GM12878 (cell line): ENCODE results near the gene CCDC170. TPM values are rescaled to one million over a fixed set of nuclear protein-coding genes. Genes with fewer than 3 reads are reported as not detected.
A peak's percentile ranks its signal among the peaks of the same experiment; 100 is the strongest.

Experiments
- ATAC-seq: fragments of 200-7000 bp; cut with Tn5 transposase; 3 replicates; pipeline ENCODE4 v1.9.1; 2020; ENCODE audit warnings: mild to moderate bottlenecking, moderate library complexity
- BruUV-seq: library from RNA; stranded (reverse); fragments of 400-500 nt; replicated peaks from 2 replicates; lab custom pipeline; 2021; lab: Mats Ljungman, UMichigan
- CTCF ChIA-PET: fragments of 300-600 bp; sonication (Branson Sonifier 250); formaldehyde crosslinking; extraction: SDS; loops from one replicate; lab custom pipeline; 2021; ENCODE audit warnings: inconsistent platforms; lab: Yijun Ruan, JAX
- POLR2A ChIA-PET: fragments of 350-600 bp; formaldehyde crosslinking; extraction: SDS; loops from one replicate; lab custom pipeline; 2021; ENCODE audit warnings: inconsistent platforms; lab: Charles Lee
- RAD21 ChIA-PET: fragments of 300-600 bp; sonication (Branson Sonifier 250); formaldehyde crosslinking; loops from one replicate; lab custom pipeline; 2023; ENCODE audit warnings: antibody characterized with exemption; ENCODE audit not compliant: unreplicated experiment; lab: Charles Lee
- SMC1A ChIA-PET: fragments of 300-600 bp; sonication (Branson Sonifier 250); formaldehyde crosslinking; loops from one replicate; lab custom pipeline; 2023; ENCODE audit not compliant: unreplicated experiment, uncharacterized antibody; lab: Charles Lee
- DNase-seq: peaks from one replicate; pipeline ENCODE4 v3.0.0-alpha.2; 2011; ENCODE audit warnings: low read depth, low spot score
- FAIRE-seq: peaks from 3 replicates; lab custom pipeline; 2011; peaks lifted over from hg19 to GRCh38; lab: Jason Lieb, UNC
- H2AFZ ChIP-seq: 2 replicates; pipeline ENCODE4 v1.6.0; 2011; ENCODE audit warnings: low read depth, low read length, control low read depth; ENCODE audit not compliant: control insufficient read depth
- H3K27ac ChIP-seq: 2 replicates; pipeline ENCODE4 v1.5.1; 2011; ENCODE audit warnings: control low read depth; ENCODE audit not compliant: control insufficient read depth, insufficient read depth
- H3K27me3 ChIP-seq, 2 experiments: replicated peaks in 1 of 2; 2 replicates each; pipeline versions ENCODE4 v1.6.0 to v1.6.1; 2011; ENCODE audit warnings: low read length in 1 of 2; ENCODE audit not compliant: control insufficient read depth in 2 of 2, insufficient read depth in 2 of 2
- H3K36me3 ChIP-seq, 2 experiments: 2 replicates each; pipeline ENCODE4 v1.5.1; 2011; ENCODE audit warnings: low read length in 1 of 2; ENCODE audit not compliant: control insufficient read depth in 2 of 2, insufficient read depth in 2 of 2
- H3K4me1 ChIP-seq: 2 replicates; pipeline ENCODE4 v1.6.1; 2011; ENCODE audit warnings: mild to moderate bottlenecking, low read length, moderate library complexity, mixed read lengths; ENCODE audit not compliant: control insufficient read depth, insufficient read depth
- H3K4me2 ChIP-seq: 2 replicates; pipeline ENCODE4 v1.6.0; 2011; ENCODE audit warnings: control low read depth; ENCODE audit not compliant: control insufficient read depth, insufficient read depth
- H3K4me3 ChIP-seq: fragments of 200-600 bp; sonication (generic); 2 replicates; pipeline ENCODE4 v1.5.1; 2016
- H3K79me2 ChIP-seq: 2 replicates; pipeline ENCODE4 v1.6.0; 2011; ENCODE audit warnings: low read length; ENCODE audit not compliant: control insufficient read depth, insufficient read depth
- H3K9ac ChIP-seq: 2 replicates; pipeline ENCODE4 v1.8.0; 2011; ENCODE audit warnings: low read length, control low read depth, mixed read lengths; ENCODE audit not compliant: control insufficient read depth, insufficient read depth
- H3K9me3 ChIP-seq: replicated peaks from 3 replicates; pipeline ENCODE4 v1.5.1; 2011; ENCODE audit warnings: mild to moderate bottlenecking, low read length; ENCODE audit not compliant: control insufficient read depth, insufficient read depth
- H4K20me1 ChIP-seq: 2 replicates; pipeline ENCODE4 v1.6.0; 2011; ENCODE audit not compliant: control insufficient read depth, insufficient read depth
- ETV6 ChIP-seq, 2 experiments: fragments of 450-650 bp in 1 of 2; IDR thresholded peaks in 1 of 2; conservative IDR thresholded peaks in 1 of 2; 2 replicates each; pipeline ENCODE4 v1.6.1; 2014; ENCODE audit warnings: antibody characterized with exemption in 1 of 2, borderline replicate concordance in 1 of 2, low read depth in 1 of 2, mild to moderate bottlenecking in 1 of 2, moderate library complexity in 1 of 2
- PAX8 ChIP-seq: fragments of 450-650 bp; IDR thresholded peaks from 2 replicates; pipeline ENCODE4 v1.6.1; 2017; ENCODE audit warnings: mild to moderate bottlenecking, moderate library complexity
- RB1 ChIP-seq: fragments of 450-650 bp; formaldehyde crosslinking; IDR thresholded peaks from 2 replicates; pipeline ENCODE4 v1.6.1; 2017; ENCODE audit warnings: mild to moderate bottlenecking, borderline replicate concordance
- SMARCA5 ChIP-seq: fragments of 450-650 bp; IDR thresholded peaks from 2 replicates; pipeline ENCODE4 v1.6.1; 2017; ENCODE audit warnings: mild to moderate bottlenecking
- ZNF274 ChIP-seq: IDR thresholded peaks from one replicate; pipeline ENCODE4 v1.8.0; 2011; ENCODE audit not compliant: insufficient read length, insufficient read depth
- WGBS: methylation state at CpG from one replicate; pipeline ENCODE4 v1.1.6; 2016; ENCODE audit warnings: low lambda C conversion rate; ENCODE audit not compliant: insufficient replicate concordance, insufficient coverage; ENCODE audit errors: missing lambda C conversion rate; 5-methylcytosine and 5-hydroxymethylcytosine counted together
- in situ Hi-C: fragments of 300-500 bp; cut with MboI; formaldehyde crosslinking; loops from 9 replicates; pipeline ENCODE4 v1.14.3; 2018; ENCODE audit warnings: mixed read lengths
- intact Hi-C: fragments of 100-400 bp; cut with micrococcal nuclease; formaldehyde crosslinking; loops from one replicate; pipeline ENCODE4 v1.14.2; 2022; ENCODE audit not compliant: unreplicated experiment
- polyA plus RNA-seq, 11 experiments: library from polyadenylated mRNA; depleted of rRNA in 4 of 11; unstranded in 6 of 11; stranded (reverse) in 5 of 11; fragments of >200 nt; fragmentation: Nextera tagmentation in 4 of 11; fragmentation: Illumina TruSeq in 1 of 11; extraction: Ambion mirVana in 4 of 11; extraction: Trizol in 1 of 11; gene quantifications; 1 replicate in 1 of 11; 2 replicates in 10 of 11; pipeline versions ENCODE4 v1.2.1 to v1.2.3, GENCODE V29; 2011 to 2016; ENCODE audit warnings: inconsistent platforms in 2 of 11, missing spikeins in 2 of 11, low read depth in 1 of 11
- total RNA-seq, 4 experiments: library from RNA; depleted of rRNA in 3 of 4; stranded (reverse); fragments of >200 nt in 3 of 4; fragmentation: Illumina TruSeq in 1 of 4; extraction: Trizol in 1 of 4; gene quantifications; 2 replicates each; pipeline versions ENCODE4 v1.2.1 to v1.2.3, GENCODE V29; 2013 to 2021
- TF ChIP-seq, protein P1 (sequence below): fragments of 450-650 bp; IDR thresholded peaks from 2 replicates; pipeline ENCODE4 v1.6.1; 2018; ENCODE audit warnings: borderline replicate concordance, mild to moderate bottlenecking; ENCODE audit not compliant: partially characterized antibody
- TF ChIP-seq, protein P2 (sequence below): fragments of 450-650 bp; IDR thresholded peaks from 2 replicates; pipeline ENCODE4 v1.6.1; 2017; ENCODE audit warnings: mild to moderate bottlenecking, moderate library complexity
- TF ChIP-seq, protein P3 (sequence below): IDR thresholded peaks from 2 replicates; pipeline ENCODE4 v1.6.1; 2012; ENCODE audit warnings: improper control_type of control experiment, low read depth, low read length; ENCODE audit not compliant: insufficient replicate concordance

CCDC170 gene
- total and polyA plus RNA-seq, 10 of the 15 experiments (the other 5 are each of a cell fraction or from before 2014, with no cell fraction given) = not detected

DNA sequence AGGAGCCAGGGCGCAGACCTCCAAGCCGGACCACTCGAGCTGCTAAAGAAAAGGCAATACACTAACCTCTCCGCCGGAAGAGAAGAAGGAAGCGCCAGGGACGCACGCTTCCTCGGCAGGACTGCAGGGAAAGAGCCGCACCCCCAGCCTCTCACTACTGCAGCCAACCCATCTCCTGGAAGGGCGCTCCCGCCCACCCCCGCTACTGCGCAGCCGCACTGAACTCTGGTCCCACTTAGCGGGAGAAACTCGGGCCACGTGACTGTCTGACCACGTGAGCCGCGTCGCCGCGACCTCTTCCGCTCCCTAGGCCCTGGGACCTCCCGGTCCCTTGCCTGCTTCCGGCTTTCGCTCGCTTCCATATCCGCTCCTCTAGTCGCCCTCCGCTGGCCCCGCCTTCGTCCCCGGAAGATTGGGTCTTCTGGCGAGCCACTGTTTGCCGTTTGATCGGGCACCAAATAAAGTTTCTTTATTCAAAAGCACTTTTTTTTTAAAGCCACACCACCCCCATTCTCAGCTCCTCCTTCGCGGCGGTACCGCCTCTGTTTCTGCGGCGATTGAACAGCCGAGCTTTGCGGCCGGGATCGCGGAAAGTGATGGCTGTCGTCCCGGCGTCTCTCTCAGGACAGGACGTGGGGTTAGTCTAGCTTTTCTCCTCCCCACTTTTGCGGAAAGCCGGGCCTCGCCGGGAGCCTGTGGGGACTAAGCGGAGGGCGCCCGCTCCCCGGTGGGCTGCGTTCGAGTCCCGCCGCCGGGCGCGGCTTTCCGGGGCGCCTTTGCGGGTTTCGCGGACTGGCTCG is 41.7 kb upstream of the CCDC170 start, which contains the start of gene RMND1:
TSS of gene RMND1 (minus strand) at position 177 of the 800 bp plus-strand sequence. CDS start 6,315 bp downstream, outside the sequence.
- intact Hi-C loops = loop anchor here (1.0 to 10.0 kb wide), 3 partner anchors 62 to 1530 kb away; partner anchors contain the start of gene FBXO5
- TF ChIP-seq ZNF274 (no peak), RB1 (peak; percentile 76; the same call in 1 of the 2 replicates), SMARCA5 (no peak), PAX8 (no peak), ETV6 (conservative IDR thresholded peaks at IDR 0.05 in 1 of 2, IDR thresholded peaks at IDR 0.05 in 1 of 2; ENCODE audit: borderline replicate concordance in 1 of 2, low read depth in 1 of 2) (peak; percentile 72 to 96; a peak in 3 of 4 replicates)
- TF ChIP-seq, protein P1, sequence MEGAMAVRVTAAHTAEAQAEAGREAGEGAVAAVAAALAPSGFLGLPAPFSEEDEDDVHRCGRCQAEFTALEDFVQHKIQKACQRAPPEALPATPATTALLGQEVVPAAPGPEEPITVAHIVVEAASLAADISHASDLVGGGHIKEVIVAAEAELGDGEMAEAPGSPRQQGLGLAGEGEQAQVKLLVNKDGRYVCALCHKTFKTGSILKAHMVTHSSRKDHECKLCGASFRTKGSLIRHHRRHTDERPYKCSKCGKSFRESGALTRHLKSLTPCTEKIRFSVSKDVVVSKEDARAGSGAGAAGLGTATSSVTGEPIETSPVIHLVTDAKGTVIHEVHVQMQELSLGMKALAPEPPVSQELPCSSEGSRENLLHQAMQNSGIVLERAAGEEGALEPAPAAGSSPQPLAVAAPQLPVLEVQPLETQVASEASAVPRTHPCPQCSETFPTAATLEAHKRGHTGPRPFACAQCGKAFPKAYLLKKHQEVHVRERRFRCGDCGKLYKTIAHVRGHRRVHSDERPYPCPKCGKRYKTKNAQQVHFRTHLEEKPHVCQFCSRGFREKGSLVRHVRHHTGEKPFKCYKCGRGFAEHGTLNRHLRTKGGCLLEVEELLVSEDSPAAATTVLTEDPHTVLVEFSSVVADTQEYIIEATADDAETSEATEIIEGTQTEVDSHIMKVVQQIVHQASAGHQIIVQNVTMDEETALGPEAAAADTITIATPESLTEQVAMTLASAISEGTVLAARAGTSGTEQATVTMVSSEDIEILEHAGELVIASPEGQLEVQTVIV = peak; percentile 94
- TF ChIP-seq, protein P2, sequence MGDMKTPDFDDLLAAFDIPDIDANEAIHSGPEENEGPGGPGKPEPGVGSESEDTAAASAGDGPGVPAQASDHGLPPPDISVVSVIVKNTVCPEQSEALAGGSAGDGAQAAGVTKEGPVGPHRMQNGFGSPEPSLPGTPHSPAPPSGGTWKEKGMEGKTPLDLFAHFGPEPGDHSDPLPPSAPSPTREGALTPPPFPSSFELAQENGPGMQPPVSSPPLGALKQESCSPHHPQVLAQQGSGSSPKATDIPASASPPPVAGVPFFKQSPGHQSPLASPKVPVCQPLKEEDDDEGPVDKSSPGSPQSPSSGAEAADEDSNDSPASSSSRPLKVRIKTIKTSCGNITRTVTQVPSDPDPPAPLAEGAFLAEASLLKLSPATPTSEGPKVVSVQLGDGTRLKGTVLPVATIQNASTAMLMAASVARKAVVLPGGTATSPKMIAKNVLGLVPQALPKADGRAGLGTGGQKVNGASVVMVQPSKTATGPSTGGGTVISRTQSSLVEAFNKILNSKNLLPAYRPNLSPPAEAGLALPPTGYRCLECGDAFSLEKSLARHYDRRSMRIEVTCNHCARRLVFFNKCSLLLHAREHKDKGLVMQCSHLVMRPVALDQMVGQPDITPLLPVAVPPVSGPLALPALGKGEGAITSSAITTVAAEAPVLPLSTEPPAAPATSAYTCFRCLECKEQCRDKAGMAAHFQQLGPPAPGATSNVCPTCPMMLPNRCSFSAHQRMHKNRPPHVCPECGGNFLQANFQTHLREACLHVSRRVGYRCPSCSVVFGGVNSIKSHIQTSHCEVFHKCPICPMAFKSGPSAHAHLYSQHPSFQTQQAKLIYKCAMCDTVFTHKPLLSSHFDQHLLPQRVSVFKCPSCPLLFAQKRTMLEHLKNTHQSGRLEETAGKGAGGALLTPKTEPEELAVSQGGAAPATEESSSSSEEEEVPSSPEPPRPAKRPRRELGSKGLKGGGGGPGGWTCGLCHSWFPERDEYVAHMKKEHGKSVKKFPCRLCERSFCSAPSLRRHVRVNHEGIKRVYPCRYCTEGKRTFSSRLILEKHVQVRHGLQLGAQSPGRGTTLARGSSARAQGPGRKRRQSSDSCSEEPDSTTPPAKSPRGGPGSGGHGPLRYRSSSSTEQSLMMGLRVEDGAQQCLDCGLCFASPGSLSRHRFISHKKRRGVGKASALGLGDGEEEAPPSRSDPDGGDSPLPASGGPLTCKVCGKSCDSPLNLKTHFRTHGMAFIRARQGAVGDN = peak; percentile 56
- TF ChIP-seq, protein P3, sequence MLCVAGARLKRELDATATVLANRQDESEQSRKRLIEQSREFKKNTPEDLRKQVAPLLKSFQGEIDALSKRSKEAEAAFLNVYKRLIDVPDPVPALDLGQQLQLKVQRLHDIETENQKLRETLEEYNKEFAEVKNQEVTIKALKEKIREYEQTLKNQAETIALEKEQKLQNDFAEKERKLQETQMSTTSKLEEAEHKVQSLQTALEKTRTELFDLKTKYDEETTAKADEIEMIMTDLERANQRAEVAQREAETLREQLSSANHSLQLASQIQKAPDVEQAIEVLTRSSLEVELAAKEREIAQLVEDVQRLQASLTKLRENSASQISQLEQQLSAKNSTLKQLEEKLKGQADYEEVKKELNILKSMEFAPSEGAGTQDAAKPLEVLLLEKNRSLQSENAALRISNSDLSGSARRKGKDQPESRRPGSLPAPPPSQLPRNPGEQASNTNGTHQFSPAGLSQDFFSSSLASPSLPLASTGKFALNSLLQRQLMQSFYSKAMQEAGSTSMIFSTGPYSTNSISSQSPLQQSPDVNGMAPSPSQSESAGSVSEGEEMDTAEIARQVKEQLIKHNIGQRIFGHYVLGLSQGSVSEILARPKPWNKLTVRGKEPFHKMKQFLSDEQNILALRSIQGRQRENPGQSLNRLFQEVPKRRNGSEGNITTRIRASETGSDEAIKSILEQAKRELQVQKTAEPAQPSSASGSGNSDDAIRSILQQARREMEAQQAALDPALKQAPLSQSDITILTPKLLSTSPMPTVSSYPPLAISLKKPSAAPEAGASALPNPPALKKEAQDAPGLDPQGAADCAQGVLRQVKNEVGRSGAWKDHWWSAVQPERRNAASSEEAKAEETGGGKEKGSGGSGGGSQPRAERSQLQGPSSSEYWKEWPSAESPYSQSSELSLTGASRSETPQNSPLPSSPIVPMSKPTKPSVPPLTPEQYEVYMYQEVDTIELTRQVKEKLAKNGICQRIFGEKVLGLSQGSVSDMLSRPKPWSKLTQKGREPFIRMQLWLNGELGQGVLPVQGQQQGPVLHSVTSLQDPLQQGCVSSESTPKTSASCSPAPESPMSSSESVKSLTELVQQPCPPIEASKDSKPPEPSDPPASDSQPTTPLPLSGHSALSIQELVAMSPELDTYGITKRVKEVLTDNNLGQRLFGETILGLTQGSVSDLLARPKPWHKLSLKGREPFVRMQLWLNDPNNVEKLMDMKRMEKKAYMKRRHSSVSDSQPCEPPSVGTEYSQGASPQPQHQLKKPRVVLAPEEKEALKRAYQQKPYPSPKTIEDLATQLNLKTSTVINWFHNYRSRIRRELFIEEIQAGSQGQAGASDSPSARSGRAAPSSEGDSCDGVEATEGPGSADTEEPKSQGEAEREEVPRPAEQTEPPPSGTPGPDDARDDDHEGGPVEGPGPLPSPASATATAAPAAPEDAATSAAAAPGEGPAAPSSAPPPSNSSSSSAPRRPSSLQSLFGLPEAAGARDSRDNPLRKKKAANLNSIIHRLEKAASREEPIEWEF = no peak

More for the DNA sequence above, 41.7 kb upstream of the CCDC170 start, which contains the start of gene RMND1:
- ATAC-seq = peak; percentile 97
- DNase-seq = peak; percentile 99
- Histone ChIP-seq H3K36me3 (no peaks in the 10 kb centered on the region; a peak in 1 of 4 replicates), H3K9me3 (no peaks in the 10 kb centered on the region), H3K4me3 (peak within 1 kb of the TSS; percentile 85), H4K20me1 (no peaks in the 10 kb centered on the region), H2AFZ (peak within 1 kb of the TSS; percentile 91), H3K27ac (peak within 1 kb of the TSS; percentile 89), H3K4me2 (peak within 1 kb of the TSS; percentile 58), H3K4me1 (peaks cover 3% of the 10 kb centered on the region), H3K9ac (peak within 1 kb of the TSS; percentile 87), H3K27me3 (no peaks in the 10 kb centered on the region), H3K79me2 (peaks cover 36% of the 10 kb centered on the region)
- ChIA-PET RAD21 (interaction anchor here (1.3 to 2.0 kb wide), 6 partner anchors 11 to 250 kb away, joined by 3 to 24 read pairs (median 4); no protein-coding TSS in a partner anchor), CTCF (interaction anchor here (0.6 to 2.2 kb wide), 6 partner anchors 11 to 72 kb away, joined by 3 to 30 read pairs (median 4); no protein-coding TSS in a partner anchor), POLR2A (interaction anchor here (0.6 to 3.1 kb wide), 11 partner anchors 9 to 672 kb away, joined by 3 to 23 read pairs (median 4); partner anchors contain the start of gene ZBTB2), SMC1A (interaction anchor here (0.9 to 2.8 kb wide), 11 partner anchors 11 to 238 kb away, joined by 3 to 29 read pairs (median 6); no protein-coding TSS in a partner anchor)
- peak; percentile 95 for FAIRE-seq
- 1% methylated on average over 74 of the region's 74 CpGs for WGBS
- in situ Hi-C loops = no loop called here
- BruUV-seq = no TSS peak
